Lower lobe of right lung (tissue), 2 donors: ENCODE results near the gene SLC66A3. TPM values are rescaled to one million over a fixed set of nuclear protein-coding genes. Genes with fewer than 3 reads are reported as not detected.

Experiments used
- ATAC-seq, 2 donors: fragments of 200-7000 bp; cut with Tn5 transposase; one replicate each; pipeline ENCODE4 v1.9.1; 2020 to 2022; ENCODE audit warnings: mild to moderate bottlenecking in 2 of 2, moderate library complexity in 2 of 2
- DNase-seq: peaks from one replicate; pipeline ENCODE4 v3.0.0-alpha.2; 2020
- H3K27ac ChIP-seq: fragments of 200-600 bp; one replicate; pipeline ENCODE4 v1.8.0; 2022
- H3K27me3 ChIP-seq: fragments of 200-600 bp; one replicate; pipeline ENCODE4 v1.8.0; 2022; ENCODE audit warnings: low read depth
- H3K36me3 ChIP-seq: fragments of 200-600 bp; one replicate; pipeline ENCODE4 v1.8.0; 2022; ENCODE audit warnings: mild to moderate bottlenecking
- H3K4me1 ChIP-seq: fragments of 200-600 bp; one replicate; pipeline ENCODE4 v1.8.0; 2022
- H3K4me3 ChIP-seq: fragments of 200-600 bp; one replicate; pipeline ENCODE4 v1.8.0; 2022; ENCODE audit warnings: mild to moderate bottlenecking
- H3K9me3 ChIP-seq: fragments of 200-600 bp; one replicate; pipeline ENCODE4 v1.8.0; 2022
- CTCF ChIP-seq: fragments of 200-600 bp; IDR thresholded peaks from one replicate; pipeline ENCODE4 v1.8.0; 2022; ENCODE audit warnings: antibody characterized with exemption, mild to moderate bottlenecking
- intact Hi-C: fragments of 100-400 bp; cut with DNase I; formaldehyde crosslinking; loops from one replicate; pipeline ENCODE4 v1.11.0; 2022
- total RNA-seq: library from RNA; stranded (reverse); fragmentation: NEBNext Ultra II Directional; extraction: Animal tissue kit (Norgen Biotek cat#: 25700); gene quantifications from one replicate; pipeline ENCODE4 v1.2.1, GENCODE V29; 2021
- donor health status: DM: no; HTN: yes; CAD: no; lungs with severe emphysema.

SLC66A3 gene
- total RNA-seq, 1 donor from 2014 or later: 23.8 TPM

- DNase-seq (no peak), ATAC-seq (no peak)
- Histone ChIP-seq H3K36me3 (peaks cover 71% of the 10 kb centered on the region), H3K27me3 (no peaks in the 10 kb centered on the region), H3K4me3 (no peak overlapping the region), H3K4me1 (peaks cover 16% of the 10 kb centered on the region), H3K27ac (no peak overlapping the region), H3K9me3 (no peaks in the 10 kb centered on the region)
- intact Hi-C loops: no loop called here
- no peak for TF ChIP-seq CTCF
Measured at GRCh38 chr2:11201969-11202368, 46.7 kb downstream of the SLC66A3 start.

- Histone ChIP-seq H3K4me3 (no peak overlapping the region), H3K27ac (no peak overlapping the region), H3K4me1 (peaks cover 16% of the 10 kb centered on the region), H3K36me3 (peaks cover 65% of the 10 kb centered on the region), H3K9me3 (no peaks in the 10 kb centered on the region), H3K27me3 (no peaks in the 10 kb centered on the region)
- ATAC-seq (peak; percentile 53 to 74), DNase-seq (no peak)
- intact Hi-C loops: no loop called here
- no peak for TF ChIP-seq CTCF
Measured at GRCh38 chr2:11203480-11203879, 48.2 kb downstream of the SLC66A3 start.

GRCh38 chr2:11208083-11208482 lies 52.8 kb downstream of the SLC66A3 start:
- Histone ChIP-seq H3K9me3 (no peaks in the 10 kb centered on the region), H3K4me3 (no peak overlapping the region), H3K27ac (no peak overlapping the region), H3K36me3 (peaks cover 62% of the 10 kb centered on the region), H3K4me1 (peaks cover 16% of the 10 kb centered on the region), H3K27me3 (no peaks in the 10 kb centered on the region)
- intact Hi-C loops: no loop called here
- ATAC-seq (no peak), DNase-seq (no peak)
- TF ChIP-seq CTCF: no peak

GRCh38 chr2:11212645-11213044 lies 57.4 kb downstream of the SLC66A3 start:
- no peak for ATAC-seq
- no peak for DNase-seq
- Histone ChIP-seq H3K4me1 (no peaks in the 10 kb centered on the region), H3K36me3 (peaks cover 91% of the 10 kb centered on the region), H3K9me3 (no peaks in the 10 kb centered on the region), H3K27me3 (no peaks in the 10 kb centered on the region), H3K4me3 (no peak overlapping the region), H3K27ac (no peak overlapping the region)
- TF ChIP-seq CTCF: no peak
- intact Hi-C loops: no loop called here

GRCh38 chr2:11213090-11213638 lies 57.9 kb downstream of the SLC66A3 start:
- Histone ChIP-seq H3K36me3 (peaks cover 95% of the 10 kb centered on the region), H3K27me3 (no peaks in the 10 kb centered on the region), H3K4me1 (no peaks in the 10 kb centered on the region), H3K4me3 (no peak overlapping the region), H3K9me3 (no peaks in the 10 kb centered on the region), H3K27ac (no peak overlapping the region)
- intact Hi-C loops: no loop called here
- TF ChIP-seq CTCF: no peak
- no peak for ATAC-seq
- DNase-seq: no peak

GRCh38 chr2:11213975-11214374 lies 58.7 kb downstream of the SLC66A3 start:
- intact Hi-C loops: no loop called here
- TF ChIP-seq CTCF: no peak
- no peaks in the 10 kb centered on the region for H3K27me3 ChIP-seq
- no peak overlapping the region for H3K4me3 ChIP-seq
- DNase-seq (no peak), ATAC-seq (no peak)
- H3K4me1 ChIP-seq: no peaks in the 10 kb centered on the region
- H3K27ac ChIP-seq: no peak overlapping the region
- no peaks in the 10 kb centered on the region for H3K9me3 ChIP-seq
- H3K36me3 ChIP-seq: peaks cover 96% of the 10 kb centered on the region
